Measurements from ENCODE around the gene MYO7B.
"Not testable (repeated sequence)": the region's sequence is repeated elsewhere in the genome, so short reads cannot be mapped to it uniquely, and the experiment has no call there.

Gene MYO7B

GRCh38 chr2:127524198-127524834 lies 11.2 kb upstream of the MYO7B start:
- not testable (repeated sequence) for DNase-seq (ENCODE audit: low read depth)

- DNase-seq (ENCODE audit: low read depth) = no peak
Observed at GRCh38 chr2:127525691-127526131, 9.8 kb upstream of the MYO7B start.

- peak; percentile 87 for DNase-seq (ENCODE audit: low read depth)
Observed at GRCh38 chr2:127526132-127527000, 9.1 kb upstream of the MYO7B start, which contains the start of gene IWS1. Gene IWS1, minus strand, starts transcription at chr2:127526489. Its CDS starts 281 bp downstream, at chr2:127526208.

- DNase-seq (ENCODE audit: low read depth) = no peak
Observed at GRCh38 chr2:127527001-127527804, 8.3 kb upstream of the MYO7B start.

- DNase-seq (ENCODE audit: low read depth) = no peak
Observed at GRCh38 chr2:127528487-127528886, 7.0 kb upstream of the MYO7B start.

GRCh38 chr2:127529416-127529815 lies 6.1 kb upstream of the MYO7B start:
- not testable (repeated sequence) for DNase-seq (ENCODE audit: low read depth)

- DNase-seq (ENCODE audit: low read depth) = no peak
Observed at GRCh38 chr2:127530245-127531140, 5.0 kb upstream of the MYO7B start.

GRCh38 chr2:127531221-127531648 lies 4.2 kb upstream of the MYO7B start:
- DNase-seq (ENCODE audit: low read depth) = no peak

GRCh38 chr2:127532296-127532695 lies 3.2 kb upstream of the MYO7B start:
- DNase-seq (ENCODE audit: low read depth) = no peak

- DNase-seq (ENCODE audit: low read depth) = no peak
Observed at GRCh38 chr2:127535918-127536317, 435 bp downstream of the MYO7B start.

- DNase-seq (ENCODE audit: low read depth) = no peak
Observed at GRCh38 chr2:127536707-127537541, 1.4 kb downstream of the MYO7B start.

- no peak for DNase-seq (ENCODE audit: low read depth)
Observed at GRCh38 chr2:127537644-127538043, 2.2 kb downstream of the MYO7B start.

GRCh38 chr2:127541809-127542208 lies 6.3 kb downstream of the MYO7B start:
- no peak for DNase-seq (ENCODE audit: low read depth)

- no peak for DNase-seq (ENCODE audit: low read depth)
Observed at GRCh38 chr2:127542231-127542630, 6.7 kb downstream of the MYO7B start.

GRCh38 chr2:127543013-127543501 lies 7.6 kb downstream of the MYO7B start:
- not testable (repeated sequence) for DNase-seq (ENCODE audit: low read depth)

GRCh38 chr2:127545189-127545588 lies 9.7 kb downstream of the MYO7B start:
- DNase-seq (ENCODE audit: low read depth) = no peak

- DNase-seq (ENCODE audit: low read depth) = no peak
Observed at GRCh38 chr2:127545796-127546195, 10.3 kb downstream of the MYO7B start.

- no peak for DNase-seq (ENCODE audit: low read depth)
Observed at GRCh38 chr2:127546797-127547196, 11.3 kb downstream of the MYO7B start.

- DNase-seq (ENCODE audit: low read depth) = no peak
Observed at GRCh38 chr2:127551221-127551930, 15.9 kb downstream of the MYO7B start.

- no peak for DNase-seq (ENCODE audit: low read depth)
Observed at GRCh38 chr2:127552336-127552735, 16.9 kb downstream of the MYO7B start.
